Stimulated activated naive CD4-positive, alpha-beta T cell (primary cell): Measurements from ENCODE around the gene ASTN2.
A peak's percentile ranks its signal among the peaks of the same experiment; 100 is the strongest.

Experiments used
- DNase-seq, 6 experiments: peaks; one replicate each; lab custom pipeline; 2025; lab: John Stamatoyannopoulos, UW

Gene ASTN2

GRCh38 chr9:116749772-116750171 lies 665.1 kb downstream of the ASTN2 start:
- DNase-seq = no peak

- DNase-seq = no peak
Observed at GRCh38 chr9:116749176-116749575, 665.7 kb downstream of the ASTN2 start.

GRCh38 chr9:116741742-116742141 lies 673.1 kb downstream of the ASTN2 start:
- no peak for DNase-seq

- no peak for DNase-seq
Observed at GRCh38 chr9:116741086-116741740, 673.6 kb downstream of the ASTN2 start.

- DNase-seq = peak in 1 of 6 experiments; percentile 1
Observed at GRCh38 chr9:116737152-116737546, 677.7 kb downstream of the ASTN2 start.

GRCh38 chr9:116736399-116737151 lies 678.3 kb downstream of the ASTN2 start:
- no peak for DNase-seq

GRCh38 chr9:116733010-116733641 lies 681.7 kb downstream of the ASTN2 start:
- DNase-seq = no peak

GRCh38 chr9:116726602-116727001 lies 688.3 kb downstream of the ASTN2 start:
- DNase-seq = no peak

GRCh38 chr9:116724123-116724522 lies 690.7 kb downstream of the ASTN2 start:
- DNase-seq = no peak

- no peak for DNase-seq
Observed at GRCh38 chr9:116721944-116722343, 692.9 kb downstream of the ASTN2 start.

GRCh38 chr9:116721411-116721810 lies 693.4 kb downstream of the ASTN2 start:
- no peak for DNase-seq

GRCh38 chr9:116720111-116720510 lies 694.7 kb downstream of the ASTN2 start:
- no peak for DNase-seq

GRCh38 chr9:116718111-116718510 lies 696.7 kb downstream of the ASTN2 start:
- DNase-seq = no peak

GRCh38 chr9:116717150-116717549 lies 697.7 kb downstream of the ASTN2 start:
- DNase-seq = no peak

GRCh38 chr9:116716438-116716837 lies 698.4 kb downstream of the ASTN2 start:
- no peak for DNase-seq

- DNase-seq = no peak
Observed at GRCh38 chr9:116715751-116716150, 699.1 kb downstream of the ASTN2 start.

- DNase-seq = no peak
Observed at GRCh38 chr9:116713271-116713670, 701.6 kb downstream of the ASTN2 start.

- no peak for DNase-seq
Observed at GRCh38 chr9:116712781-116713180, 702.1 kb downstream of the ASTN2 start.

- DNase-seq = no peak
Observed at GRCh38 chr9:116706310-116707290, 708.3 kb downstream of the ASTN2 start.

GRCh38 chr9:116705531-116705930 lies 709.3 kb downstream of the ASTN2 start:
- no peak for DNase-seq

- no peak for DNase-seq
Observed at GRCh38 chr9:116704470-116704869, 710.4 kb downstream of the ASTN2 start.

- DNase-seq = no peak
Observed at GRCh38 chr9:116703634-116704033, 711.2 kb downstream of the ASTN2 start.
